ENCODE measurements around the gene KCNMA1.
"Not testable (repeated sequence)": the region's sequence is repeated elsewhere in the genome, so short reads cannot be mapped to it uniquely, and the experiment has no call there.

Gene KCNMA1

GRCh38 chr10:77671594-77672252 lies 34.1 kb upstream of the KCNMA1 start:
- ATAC-seq (no peak), DNase-seq (no peak)
- Mint-ChIP-seq H3K27ac (no peak overlapping the region), H3K4me3 (no peak overlapping the region), H3K27me3 (peaks cover 33% of the 10 kb centered on the region), H3K9me3 (no peaks in the 10 kb centered on the region), H3K36me3 (ENCODE audit: low read depth) (no peaks in the 10 kb centered on the region), H3K4me1 (no peaks in the 10 kb centered on the region)

DNA sequence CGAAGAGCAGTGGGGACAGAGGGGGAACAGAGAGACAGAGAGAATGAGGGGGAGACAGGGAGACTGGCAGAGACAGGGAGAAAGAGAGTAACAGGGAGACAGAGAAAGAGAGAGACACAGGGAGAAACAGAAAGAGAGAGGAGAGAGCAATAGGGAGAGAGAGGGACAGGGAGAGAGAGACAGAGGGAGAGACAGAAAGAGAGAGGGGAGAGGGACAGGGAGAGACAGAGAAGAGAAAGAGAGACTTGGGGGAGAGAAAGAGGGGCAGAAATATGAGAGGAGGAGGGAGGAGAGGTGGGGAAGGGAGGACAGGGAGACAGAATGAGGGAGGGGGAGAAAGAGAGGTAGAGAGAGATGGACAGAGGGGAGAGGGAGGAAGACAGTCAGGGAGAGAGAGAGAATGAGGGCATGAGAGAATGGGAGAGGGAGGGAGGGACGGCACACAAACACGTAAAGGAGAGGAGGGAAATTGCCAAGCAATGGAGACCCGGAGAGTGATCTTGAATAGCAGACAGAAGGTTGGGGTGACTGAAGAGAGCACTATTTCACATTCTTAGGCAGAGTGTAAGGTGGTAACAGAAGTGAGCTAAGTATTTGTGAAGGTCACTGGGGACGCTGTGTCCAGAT lies 33.3 kb upstream of the KCNMA1 start:
- Mint-ChIP-seq H3K4me3 (no peak overlapping the region), H3K27me3 (peaks cover 35% of the 10 kb centered on the region), H3K4me1 (no peaks in the 10 kb centered on the region), H3K9me3 (no peaks in the 10 kb centered on the region), H3K27ac (no peak overlapping the region), H3K36me3 (ENCODE audit: low read depth) (no peaks in the 10 kb centered on the region)
- DNase-seq (no peak), ATAC-seq (no peak)

DNA sequence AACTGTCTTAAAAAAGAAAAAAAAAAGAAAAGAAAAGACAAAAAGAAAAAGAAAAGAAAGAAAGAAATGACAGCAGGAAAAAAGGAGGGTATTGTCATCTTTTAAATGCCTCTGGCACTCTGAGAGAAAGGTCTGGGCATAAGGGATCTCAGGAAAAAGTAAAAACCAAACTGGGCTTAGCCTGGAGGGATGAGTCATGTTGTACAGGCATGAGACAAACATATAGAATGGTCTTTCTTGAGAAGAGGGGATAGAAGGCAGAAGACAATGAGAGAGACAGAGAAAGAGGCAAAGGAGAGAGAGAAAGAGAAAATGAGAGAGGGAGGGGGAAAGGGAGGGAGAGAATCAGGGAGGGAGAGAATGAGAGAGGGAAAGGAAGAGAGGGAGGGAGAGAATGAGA lies 32.3 kb upstream of the KCNMA1 start:
- H3K27ac Mint-ChIP-seq, result no peak overlapping the region
- no peaks in the 10 kb centered on the region for H3K4me1 Mint-ChIP-seq
- H3K4me3 Mint-ChIP-seq, result no peak overlapping the region
- H3K36me3 Mint-ChIP-seq (ENCODE audit: low read depth), result no peaks in the 10 kb centered on the region
- no peaks in the 10 kb centered on the region for H3K9me3 Mint-ChIP-seq
- ATAC-seq (no peak), DNase-seq (no peak)
- H3K27me3 Mint-ChIP-seq, result peaks cover 35% of the 10 kb centered on the region

- no peak for ATAC-seq
- peaks cover 27% of the 10 kb centered on the region for H3K27me3 Mint-ChIP-seq
- DNase-seq, result no peak
- H3K36me3 Mint-ChIP-seq (ENCODE audit: low read depth), result no peaks in the 10 kb centered on the region
- no peak overlapping the region for H3K27ac Mint-ChIP-seq
- H3K4me1 Mint-ChIP-seq, result no peaks in the 10 kb centered on the region
- H3K9me3 Mint-ChIP-seq, result no peaks in the 10 kb centered on the region
- no peak overlapping the region for H3K4me3 Mint-ChIP-seq
Measured at GRCh38 chr10:77667426-77668324, 30.1 kb upstream of the KCNMA1 start.

- ATAC-seq, result no peak
- H3K4me1 Mint-ChIP-seq, result no peaks in the 10 kb centered on the region
- no peak for DNase-seq
- H3K27ac Mint-ChIP-seq, result no peak overlapping the region
- H3K27me3 Mint-ChIP-seq, result peaks cover 27% of the 10 kb centered on the region
- no peak overlapping the region for H3K4me3 Mint-ChIP-seq
- no peaks in the 10 kb centered on the region for H3K36me3 Mint-ChIP-seq (ENCODE audit: low read depth)
- no peaks in the 10 kb centered on the region for H3K9me3 Mint-ChIP-seq
Measured at GRCh38 chr10:77666821-77667220, 29.2 kb upstream of the KCNMA1 start.

- no peaks in the 10 kb centered on the region for H3K9me3 Mint-ChIP-seq
Measured at GRCh38 chr10:77664696-77665095, 27.1 kb upstream of the KCNMA1 start.

GRCh38 chr10:77664008-77664407 lies 26.4 kb upstream of the KCNMA1 start:
- Mint-ChIP-seq H3K4me1 (no peaks in the 10 kb centered on the region), H3K27me3 (peaks cover 16% of the 10 kb centered on the region), H3K36me3 (ENCODE audit: low read depth) (no peaks in the 10 kb centered on the region), H3K9me3 (peaks cover 3% of the 10 kb centered on the region), H3K27ac (no peak overlapping the region), H3K4me3 (no peak overlapping the region)
- ATAC-seq (no peak), DNase-seq (no peak)

More at GRCh38 chr10:77664696-77665095, 27.1 kb upstream of the KCNMA1 start:
- Mint-ChIP-seq H3K27ac (no peak overlapping the region), H3K4me3 (no peak overlapping the region), H3K27me3 (peaks cover 20% of the 10 kb centered on the region), H3K36me3 (ENCODE audit: low read depth) (no peaks in the 10 kb centered on the region), H3K4me1 (no peaks in the 10 kb centered on the region)
- ATAC-seq (no peak), DNase-seq (no peak)

GRCh38 chr10:77661674-77662073 lies 24.1 kb upstream of the KCNMA1 start:
- peaks cover 8% of the 10 kb centered on the region for H3K9me3 Mint-ChIP-seq
- H3K36me3 Mint-ChIP-seq (ENCODE audit: low read depth), result no peaks in the 10 kb centered on the region
- no peak overlapping the region for H3K4me3 Mint-ChIP-seq
- DNase-seq, result no peak
- H3K4me1 Mint-ChIP-seq, result no peaks in the 10 kb centered on the region
- no peak overlapping the region for H3K27ac Mint-ChIP-seq
- peaks cover 10% of the 10 kb centered on the region for H3K27me3 Mint-ChIP-seq
- no peak for ATAC-seq

DNA sequence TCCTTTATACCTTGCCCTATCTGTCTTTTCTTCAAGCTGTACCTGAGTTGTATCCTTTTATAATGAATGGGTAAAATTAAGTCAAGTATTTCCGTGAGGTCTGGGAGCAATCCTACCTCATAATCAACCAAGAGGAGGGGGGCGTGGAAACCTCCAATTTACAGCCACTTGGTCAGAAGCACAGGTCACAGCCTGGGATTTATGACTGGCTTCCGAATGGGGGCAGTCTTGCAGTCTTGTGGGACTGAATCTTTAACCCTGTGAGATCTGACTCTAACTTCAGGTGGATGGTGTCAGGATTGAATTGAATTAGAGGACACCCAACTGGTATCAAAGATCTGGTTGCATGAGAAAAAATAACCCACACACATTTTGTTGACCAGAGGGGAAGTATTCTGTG lies 23.5 kb upstream of the KCNMA1 start:
- DNase-seq (no peak), ATAC-seq (no peak)
- no peaks in the 10 kb centered on the region for H3K4me1 Mint-ChIP-seq
- H3K4me3 Mint-ChIP-seq, result no peak overlapping the region
- peaks cover 12% of the 10 kb centered on the region for H3K27me3 Mint-ChIP-seq
- no peak overlapping the region for H3K27ac Mint-ChIP-seq
- peaks cover 8% of the 10 kb centered on the region for H3K9me3 Mint-ChIP-seq
- no peaks in the 10 kb centered on the region for H3K36me3 Mint-ChIP-seq (ENCODE audit: low read depth)

GRCh38 chr10:77659046-77659670 lies 21.6 kb upstream of the KCNMA1 start:
- not testable (repeated sequence) for DNase-seq; H3K27ac Mint-ChIP-seq; H3K4me1 Mint-ChIP-seq; ATAC-seq; H3K36me3 Mint-ChIP-seq (ENCODE audit: low read depth); H3K4me3 Mint-ChIP-seq; H3K9me3 Mint-ChIP-seq
- peaks cover 13% of the 10 kb centered on the region for H3K27me3 Mint-ChIP-seq

DNA sequence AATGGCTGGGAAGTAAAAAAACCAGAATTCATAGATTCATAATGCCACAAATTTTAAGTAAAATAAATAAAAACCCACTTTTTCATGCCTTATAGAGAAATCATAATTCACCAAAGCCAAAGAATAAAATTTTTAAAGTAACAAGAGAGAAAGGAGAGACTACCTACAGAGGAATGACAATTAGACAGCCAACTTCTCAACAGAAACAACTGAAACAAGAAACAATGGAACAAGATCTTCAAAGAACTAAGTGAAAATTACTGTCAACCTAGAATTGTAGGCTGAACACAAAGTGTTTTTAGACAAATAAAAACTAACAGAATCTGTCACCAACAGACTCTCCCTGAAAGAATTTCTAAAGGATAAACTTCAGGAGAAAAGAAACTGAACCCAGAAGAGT lies 15.6 kb upstream of the KCNMA1 start:
- peaks cover 21% of the 10 kb centered on the region for H3K27me3 Mint-ChIP-seq

DNA sequence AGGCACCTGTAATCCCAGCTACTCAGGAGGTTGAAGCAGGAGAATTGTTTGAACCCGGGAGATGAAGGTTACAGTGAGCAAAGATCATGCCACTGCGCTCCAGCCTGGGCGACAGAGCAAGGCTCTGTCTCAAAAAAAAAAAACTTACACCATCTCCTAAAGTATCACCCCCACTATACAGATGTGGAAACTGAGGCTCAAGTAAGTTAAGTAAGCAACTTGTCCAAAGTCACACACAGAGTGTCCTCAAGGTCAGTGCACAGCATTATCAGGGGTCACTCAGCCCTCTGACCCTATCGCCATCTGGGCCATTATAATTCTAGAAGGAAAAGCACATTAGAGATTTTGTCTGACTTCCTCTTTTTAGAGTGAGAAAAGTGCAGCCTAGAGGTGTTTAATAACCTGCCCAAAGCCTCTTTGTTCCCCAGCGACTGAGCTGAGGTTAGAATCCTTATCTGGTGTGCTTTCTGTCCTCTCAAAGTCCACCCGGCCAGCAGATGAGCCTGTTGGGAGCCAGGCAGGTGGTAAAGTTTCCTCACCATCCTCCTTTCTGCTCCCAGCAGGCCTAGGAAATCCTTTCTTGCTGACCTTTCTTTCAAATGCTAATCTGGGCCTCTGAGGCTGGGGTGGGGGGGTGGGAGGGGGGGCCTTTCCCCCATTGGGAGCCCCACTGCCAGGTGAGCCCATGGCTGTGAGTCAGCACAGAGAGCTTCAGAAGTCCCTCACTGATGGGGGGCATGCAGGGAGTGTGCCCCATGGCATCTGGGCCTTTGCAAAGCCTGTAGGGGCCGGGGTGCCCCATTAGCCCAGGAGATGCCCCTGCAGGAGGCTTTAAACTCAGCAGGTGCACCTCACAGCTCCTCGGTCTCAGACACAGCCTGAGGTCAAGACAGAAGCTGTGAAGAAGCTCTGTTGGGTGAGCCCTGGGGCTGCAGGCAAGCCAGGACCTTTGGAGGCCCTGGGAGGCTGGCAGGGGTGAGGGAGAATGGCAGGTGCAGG lies 12.0 kb upstream of the KCNMA1 start:
- Mint-ChIP-seq H3K27me3 (peaks cover 16% of the 10 kb centered on the region), H3K4me1 (no peaks in the 10 kb centered on the region), H3K27ac (no peak overlapping the region), H3K9me3 (peaks cover 14% of the 10 kb centered on the region), H3K36me3 (ENCODE audit: low read depth) (no peaks in the 10 kb centered on the region), H3K4me3 (no peak overlapping the region)
- no peak for ATAC-seq
- no peak for DNase-seq

More for the DNA sequence above, 15.6 kb upstream of the KCNMA1 start:
- Mint-ChIP-seq H3K27ac (no peak overlapping the region), H3K36me3 (ENCODE audit: low read depth) (no peaks in the 10 kb centered on the region), H3K9me3 (peaks cover 14% of the 10 kb centered on the region), H3K4me1 (no peaks in the 10 kb centered on the region), H3K4me3 (no peak overlapping the region)
- DNase-seq (no peak), ATAC-seq (no peak)

GRCh38 chr10:77648472-77648871 lies 10.9 kb upstream of the KCNMA1 start:
- Mint-ChIP-seq H3K36me3 (ENCODE audit: low read depth) (no peaks in the 10 kb centered on the region), H3K9me3 (peaks cover 11% of the 10 kb centered on the region), H3K27me3 (peaks cover 13% of the 10 kb centered on the region), H3K4me3 (no peak overlapping the region), H3K4me1 (no peaks in the 10 kb centered on the region), H3K27ac (no peak overlapping the region)
- DNase-seq (no peak), ATAC-seq (no peak)
